ENCODE data around the gene COQ8A. TPM values are rescaled to one million over a fixed set of nuclear protein-coding genes. Genes with fewer than 3 reads are reported as not detected.
"Not testable (repeated sequence)": the region's sequence is repeated elsewhere in the genome, so short reads cannot be mapped to it uniquely, and the experiment has no call there.

Gene COQ8A
- total RNA-seq, 2 donors from 2014 or later, result 30.7 to 37.3 TPM

GRCh38 chr1:226990133-226990716, 50.1 kb downstream of the COQ8A start:
- Mint-ChIP-seq H3K4me1 (peaks cover 23% of the 10 kb centered on the region), H3K4me3 (no peak overlapping the region), H3K27me3 (no peaks in the 10 kb centered on the region), H3K27ac (peak overlapping the region; percentile 94), H3K36me3 (ENCODE audit: low read depth) (peaks cover 13% of the 10 kb centered on the region)
- ATAC-seq, result peak; percentile 82
- H3K9me3 ChIP-seq (ENCODE audit: control insufficient read depth, low read length, poor library complexity, severe bottlenecking), result no peaks in the 10 kb centered on the region
- DNase-seq, result no peak

DNA sequence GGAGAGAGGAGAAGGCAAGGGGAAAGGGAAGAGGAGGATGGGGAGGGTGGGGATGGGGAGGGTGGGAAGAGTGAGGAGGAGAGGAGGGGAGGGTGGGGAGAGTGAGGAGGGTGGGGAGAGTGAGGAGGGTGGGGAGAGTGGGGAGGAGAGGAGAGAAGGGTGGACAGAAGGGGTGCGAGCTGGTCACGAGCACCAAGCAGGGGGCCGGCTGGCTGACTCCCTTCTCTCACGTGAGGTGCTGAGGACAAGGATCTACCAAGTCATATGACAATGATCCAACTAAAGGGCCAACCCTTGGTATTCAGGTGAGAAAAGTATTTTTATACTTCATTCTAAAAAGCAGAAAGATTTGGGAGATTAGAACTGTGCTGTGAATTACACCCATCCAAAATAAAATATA, 51.8 kb downstream of the COQ8A start:
- no peak for DNase-seq
- H3K4me3 Mint-ChIP-seq, result no peak overlapping the region
- no peaks in the 10 kb centered on the region for H3K9me3 ChIP-seq (ENCODE audit: control insufficient read depth, low read length, poor library complexity, severe bottlenecking)
- ATAC-seq, result no peak
- no peaks in the 10 kb centered on the region for H3K27me3 Mint-ChIP-seq
- peaks cover 26% of the 10 kb centered on the region for H3K4me1 Mint-ChIP-seq
- H3K36me3 Mint-ChIP-seq (ENCODE audit: low read depth), result peaks cover 6% of the 10 kb centered on the region
- no peak overlapping the region for H3K27ac Mint-ChIP-seq

DNA sequence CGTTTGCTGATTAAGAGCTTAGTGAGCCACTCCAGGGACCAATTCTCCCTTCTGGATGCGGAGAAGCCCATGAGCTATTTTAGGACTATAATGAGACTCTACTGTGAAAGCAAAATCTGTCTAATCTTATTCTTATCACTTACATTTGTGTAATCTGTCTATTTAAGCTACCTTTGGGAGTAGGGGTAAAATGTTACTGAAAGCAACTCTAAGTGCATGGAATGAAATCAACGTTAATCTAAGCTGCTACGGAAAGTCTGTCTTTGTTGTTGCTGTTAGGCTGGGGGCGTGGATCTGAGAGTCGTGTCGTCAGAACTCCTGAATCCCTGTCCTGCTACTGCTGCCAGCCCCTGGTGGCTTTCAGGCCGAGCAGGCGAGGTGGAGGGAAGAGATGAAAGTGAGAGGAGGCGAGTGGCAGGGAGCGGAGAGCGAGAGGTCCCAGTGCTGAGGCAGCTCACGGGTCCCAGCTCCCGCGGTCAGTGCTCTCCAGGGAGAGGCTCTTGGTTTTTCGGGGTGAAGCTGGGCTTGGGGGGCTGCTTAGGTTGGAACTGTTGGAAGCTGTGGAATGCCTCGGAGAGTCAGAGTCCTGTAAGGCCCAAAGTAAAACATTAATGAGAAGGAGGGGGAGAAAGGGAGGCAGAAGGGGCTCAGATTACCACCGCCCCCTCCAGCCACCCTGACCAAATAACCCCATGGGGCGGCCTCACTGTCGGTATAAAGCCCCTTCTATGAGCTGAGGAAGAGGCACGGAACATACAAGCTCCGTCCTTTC, 53.9 kb downstream of the COQ8A start:
- H3K36me3 Mint-ChIP-seq (ENCODE audit: low read depth), result peaks cover 4% of the 10 kb centered on the region
- DNase-seq (no peak), ATAC-seq (no peak)
- H3K27me3 Mint-ChIP-seq, result no peaks in the 10 kb centered on the region
- peaks cover 24% of the 10 kb centered on the region for H3K4me1 Mint-ChIP-seq
- H3K27ac Mint-ChIP-seq, result no peak overlapping the region
- no peak overlapping the region for H3K4me3 Mint-ChIP-seq
- H3K9me3 ChIP-seq (ENCODE audit: control insufficient read depth, low read length, poor library complexity, severe bottlenecking), result no peaks in the 10 kb centered on the region

DNA sequence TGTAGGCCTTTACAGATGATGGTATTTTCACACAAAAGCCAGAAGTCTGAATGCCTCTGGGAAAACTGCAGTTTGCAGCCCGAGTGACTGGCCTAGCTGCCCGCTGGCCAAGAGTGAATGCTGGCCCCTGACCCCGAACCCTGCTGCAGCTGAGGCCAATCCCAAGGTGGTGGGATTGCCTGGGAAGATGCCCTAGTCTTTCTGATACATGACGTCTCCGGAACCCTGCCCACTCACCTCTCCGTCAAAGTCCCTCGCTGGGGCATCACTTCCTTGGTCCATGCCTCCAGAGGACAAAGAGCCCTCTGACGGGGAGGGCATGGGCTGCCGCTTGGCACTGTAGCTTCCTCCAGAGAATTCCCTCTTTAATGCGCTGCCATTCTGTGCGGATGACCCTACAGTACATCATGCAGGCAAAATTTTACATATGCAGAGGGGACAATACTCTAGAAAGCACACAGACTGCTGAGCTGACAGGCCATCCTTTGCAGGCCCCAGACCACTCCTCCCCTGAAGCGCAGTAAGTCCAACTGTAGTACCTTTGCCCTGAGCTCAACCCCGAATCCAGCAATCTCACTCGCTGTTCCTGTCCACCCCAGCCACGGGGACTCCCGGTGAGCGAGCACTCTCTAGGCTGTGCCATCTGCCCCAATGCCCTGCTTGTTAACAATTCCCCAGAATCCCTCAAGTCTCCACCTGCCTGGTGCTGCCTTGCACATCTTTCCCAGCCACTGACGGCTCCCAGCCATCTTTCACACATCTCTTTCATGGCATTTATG, 54.7 kb downstream of the COQ8A start:
- Mint-ChIP-seq H3K4me3 (no peak overlapping the region), H3K27me3 (no peaks in the 10 kb centered on the region), H3K4me1 (peaks cover 18% of the 10 kb centered on the region), H3K27ac (no peak overlapping the region), H3K36me3 (ENCODE audit: low read depth) (peaks cover 4% of the 10 kb centered on the region)
- no peak for ATAC-seq
- no peaks in the 10 kb centered on the region for H3K9me3 ChIP-seq (ENCODE audit: control insufficient read depth, low read length, poor library complexity, severe bottlenecking)
- DNase-seq, result no peak

GRCh38 chr1:226995365-226996332, 55.6 kb downstream of the COQ8A start:
- no peak for ATAC-seq
- H3K9me3 ChIP-seq (ENCODE audit: control insufficient read depth, low read length, poor library complexity, severe bottlenecking), result no peaks in the 10 kb centered on the region
- Mint-ChIP-seq H3K4me3 (no peak overlapping the region), H3K4me1 (peaks cover 10% of the 10 kb centered on the region), H3K27me3 (no peaks in the 10 kb centered on the region), H3K36me3 (ENCODE audit: low read depth) (peaks cover 4% of the 10 kb centered on the region), H3K27ac (no peak overlapping the region)
- no peak for DNase-seq

DNA sequence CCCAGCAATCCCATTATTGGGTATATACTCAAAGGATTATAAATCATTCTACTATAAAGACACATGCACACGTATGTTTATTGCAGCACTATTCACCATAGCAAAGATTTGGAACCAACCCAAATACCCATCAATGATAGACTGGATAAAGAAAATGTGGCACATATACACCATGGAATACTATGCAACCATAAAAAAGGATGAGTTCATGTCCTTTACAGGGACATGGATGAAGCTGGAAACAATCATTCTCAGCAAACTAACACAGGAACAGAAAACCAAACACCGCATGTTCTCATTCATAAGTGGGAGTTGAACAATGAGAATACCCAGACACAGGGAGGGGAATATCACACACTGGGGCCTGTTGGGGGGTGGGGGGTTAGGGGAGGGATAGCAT, 59.5 kb downstream of the COQ8A start:
- not testable (repeated sequence) for DNase-seq; H3K27ac Mint-ChIP-seq; H3K36me3 Mint-ChIP-seq (ENCODE audit: low read depth); H3K9me3 ChIP-seq (ENCODE audit: control insufficient read depth, low read length, poor library complexity, severe bottlenecking); H3K4me1 Mint-ChIP-seq; H3K4me3 Mint-ChIP-seq; ATAC-seq
- peaks cover 11% of the 10 kb centered on the region for H3K27me3 Mint-ChIP-seq

DNA sequence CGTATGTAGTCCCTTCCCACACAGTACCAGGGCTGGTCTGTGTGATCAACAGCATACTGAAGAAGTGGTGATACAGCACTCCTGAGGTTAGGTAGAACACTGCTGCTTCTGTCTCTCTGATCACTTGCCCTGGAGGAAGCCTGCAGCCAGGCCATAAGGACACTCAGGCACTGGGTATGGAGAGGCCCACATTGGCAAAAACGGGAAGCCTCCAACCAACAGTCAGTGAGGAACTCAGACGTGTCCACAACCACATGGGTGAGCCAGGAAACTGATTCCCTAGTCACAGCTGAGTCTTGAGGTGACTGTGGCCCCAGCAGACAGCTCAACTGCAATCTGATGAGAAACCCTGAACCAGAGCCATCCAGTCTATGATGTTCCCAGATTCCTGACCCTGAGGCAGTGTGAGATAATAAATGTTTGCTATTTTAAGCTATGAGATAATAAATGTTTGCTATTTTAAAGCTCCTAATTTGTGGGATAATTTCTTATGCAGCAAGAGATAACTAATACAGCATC, 62.5 kb downstream of the COQ8A start:
- Mint-ChIP-seq H3K36me3 (ENCODE audit: low read depth) (peaks cover 2% of the 10 kb centered on the region), H3K27ac (no peak overlapping the region), H3K27me3 (peaks cover 14% of the 10 kb centered on the region), H3K4me3 (no peak overlapping the region), H3K4me1 (no peaks in the 10 kb centered on the region)
- no peaks in the 10 kb centered on the region for H3K9me3 ChIP-seq (ENCODE audit: control insufficient read depth, low read length, poor library complexity, severe bottlenecking)
- DNase-seq (no peak), ATAC-seq (no peak)

- H3K27ac Mint-ChIP-seq, result no peak overlapping the region
- H3K9me3 ChIP-seq (ENCODE audit: control insufficient read depth, low read length, poor library complexity, severe bottlenecking), result no peaks in the 10 kb centered on the region
- H3K36me3 Mint-ChIP-seq (ENCODE audit: low read depth), result peaks cover 2% of the 10 kb centered on the region
- ATAC-seq, result no peak
- H3K4me3 Mint-ChIP-seq, result no peak overlapping the region
- H3K27me3 Mint-ChIP-seq, result peaks cover 14% of the 10 kb centered on the region
- H3K4me1 Mint-ChIP-seq, result no peaks in the 10 kb centered on the region
- no peak for DNase-seq
These were observed 63.1 kb downstream of the COQ8A start for GRCh38 chr1:227003165-227003564.

DNA sequence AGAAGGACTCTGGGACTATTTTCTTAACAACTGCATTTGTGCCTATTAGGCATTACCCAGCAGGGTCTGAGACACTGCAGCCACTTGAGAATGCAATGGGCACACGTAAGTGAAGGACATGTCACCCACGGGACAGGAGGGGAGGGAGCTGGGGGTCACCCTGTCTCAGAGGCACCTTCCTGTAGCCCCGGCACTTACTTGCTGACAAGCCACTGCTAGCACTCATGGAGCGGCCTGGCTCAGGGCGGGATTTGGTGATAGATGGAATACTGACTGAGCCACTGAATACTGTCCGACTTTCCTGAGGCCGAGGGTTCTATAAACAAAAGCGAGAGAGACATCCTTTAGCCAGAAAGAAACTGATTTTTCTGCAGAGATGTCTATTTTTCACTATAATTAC, 64.7 kb downstream of the COQ8A start:
- DNase-seq (no peak), ATAC-seq (no peak)
- H3K4me3 Mint-ChIP-seq, result no peak overlapping the region
- no peaks in the 10 kb centered on the region for H3K9me3 ChIP-seq (ENCODE audit: control insufficient read depth, low read length, poor library complexity, severe bottlenecking)
- peaks cover 14% of the 10 kb centered on the region for H3K27me3 Mint-ChIP-seq
- no peak overlapping the region for H3K27ac Mint-ChIP-seq
- peaks cover 2% of the 10 kb centered on the region for H3K36me3 Mint-ChIP-seq (ENCODE audit: low read depth)
- H3K4me1 Mint-ChIP-seq, result no peaks in the 10 kb centered on the region

DNA sequence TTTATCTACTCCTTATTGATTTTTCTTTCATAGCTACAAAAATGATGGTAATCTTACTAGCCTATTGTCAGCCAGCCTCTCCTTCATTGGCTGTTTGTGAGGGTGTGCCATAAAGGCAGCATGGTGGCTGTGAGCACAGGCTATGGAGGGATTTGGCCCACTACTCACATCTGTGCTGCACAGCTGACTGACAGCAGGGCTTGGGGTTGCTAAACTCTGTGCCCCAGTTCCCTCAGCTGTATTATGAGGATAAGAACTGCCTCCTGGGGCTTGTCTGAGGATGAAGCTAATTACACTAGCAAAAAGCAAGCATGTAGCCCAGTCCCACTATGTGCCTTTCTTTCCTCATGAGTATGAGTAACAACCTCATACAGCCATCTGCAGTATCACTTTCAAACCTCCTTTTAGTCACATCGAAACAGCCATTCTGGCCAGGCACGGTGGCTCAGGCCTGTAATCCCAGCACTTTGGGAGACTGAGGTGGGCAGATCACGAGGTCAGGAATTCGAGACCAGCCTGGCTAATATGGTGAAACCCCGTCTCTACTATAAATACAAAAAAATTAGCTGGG, 66.2 kb downstream of the COQ8A start:
- no peak overlapping the region for H3K4me3 Mint-ChIP-seq
- ATAC-seq, result no peak
- H3K36me3 Mint-ChIP-seq (ENCODE audit: low read depth), result peaks cover 2% of the 10 kb centered on the region
- no peaks in the 10 kb centered on the region for H3K9me3 ChIP-seq (ENCODE audit: control insufficient read depth, low read length, poor library complexity, severe bottlenecking)
- no peak overlapping the region for H3K27ac Mint-ChIP-seq
- DNase-seq, result no peak
- no peaks in the 10 kb centered on the region for H3K4me1 Mint-ChIP-seq
- peaks cover 19% of the 10 kb centered on the region for H3K27me3 Mint-ChIP-seq

DNA sequence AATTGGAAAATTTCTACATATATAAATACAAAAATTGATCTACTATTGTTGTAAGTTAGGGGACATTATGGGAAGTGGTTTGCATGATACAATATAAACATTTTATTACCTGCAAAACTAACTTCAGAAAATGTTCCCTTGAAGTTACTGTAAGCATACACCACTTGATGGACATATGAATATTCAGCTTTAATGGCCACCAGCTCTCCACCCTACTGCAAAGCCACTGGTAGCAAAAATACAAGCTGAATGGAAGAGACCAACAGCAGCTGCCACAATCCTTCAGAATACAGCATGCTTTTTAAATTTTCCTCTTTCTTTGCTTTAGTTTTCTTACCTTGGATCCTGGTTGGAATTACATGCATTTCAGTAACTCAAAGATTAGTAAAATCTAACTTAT, 69.8 kb downstream of the COQ8A start:
- DNase-seq (no peak), ATAC-seq (no peak)
- no peaks in the 10 kb centered on the region for H3K36me3 Mint-ChIP-seq (ENCODE audit: low read depth)
- no peaks in the 10 kb centered on the region for H3K9me3 ChIP-seq (ENCODE audit: control insufficient read depth, low read length, poor library complexity, severe bottlenecking)
- H3K27ac Mint-ChIP-seq, result no peak overlapping the region
- peaks cover 5% of the 10 kb centered on the region for H3K27me3 Mint-ChIP-seq
- no peaks in the 10 kb centered on the region for H3K4me1 Mint-ChIP-seq
- no peak overlapping the region for H3K4me3 Mint-ChIP-seq

DNA sequence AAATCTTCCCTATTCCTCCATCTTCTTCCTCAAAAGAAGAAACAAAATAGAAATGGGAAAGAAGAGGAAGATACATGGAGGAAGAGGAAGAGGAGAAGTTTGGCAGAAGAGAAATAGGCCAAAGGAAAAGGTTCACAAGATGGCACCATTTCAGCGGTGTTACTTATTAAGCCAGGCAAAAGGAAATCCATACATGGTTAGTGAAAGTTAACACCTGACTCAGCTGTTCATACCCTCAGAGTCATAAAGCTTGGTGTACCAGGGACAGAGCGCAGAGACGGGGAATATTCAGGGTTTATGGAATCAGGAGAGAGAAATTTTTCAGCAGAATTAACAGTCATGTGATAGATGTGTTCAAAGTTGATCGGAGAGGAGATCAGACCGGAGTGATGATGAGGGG, 70.6 kb downstream of the COQ8A start:
- H3K9me3 ChIP-seq (ENCODE audit: control insufficient read depth, low read length, poor library complexity, severe bottlenecking), result no peaks in the 10 kb centered on the region
- no peak overlapping the region for H3K4me3 Mint-ChIP-seq
- H3K27me3 Mint-ChIP-seq, result peaks cover 5% of the 10 kb centered on the region
- ATAC-seq (no peak), DNase-seq (no peak)
- no peak overlapping the region for H3K27ac Mint-ChIP-seq
- no peaks in the 10 kb centered on the region for H3K36me3 Mint-ChIP-seq (ENCODE audit: low read depth)
- H3K4me1 Mint-ChIP-seq, result no peaks in the 10 kb centered on the region

Data from T-helper 17 cell (primary cell).